Stimulated activated CD8-positive, alpha-beta memory T cell treated with anti-CD3 and anti-CD28 coated beads, Interleukin-7, amount 100 ng/mL, for 48 hours (primary cell): ENCODE results near the gene SGTA.

Source experiments
- DNase-seq, 2 donors: peaks; one replicate each; pipeline ENCODE4 v3.0.0-alpha.2; 2020; ENCODE audit warnings: low read depth in 1 of 2; ENCODE audit errors: extremely low read depth in 1 of 2

The SGTA gene

GRCh38 chr19:2810141-2811091, 27.3 kb upstream of the SGTA start:
- no peak for DNase-seq

- no peak for DNase-seq
Measured at GRCh38 chr19:2809387-2810140, 26.5 kb upstream of the SGTA start.

- DNase-seq = no peak
Measured at GRCh38 chr19:2808129-2808941, 25.3 kb upstream of the SGTA start.

GRCh38 chr19:2807379-2808128, 24.5 kb upstream of the SGTA start:
- DNase-seq = no peak

- no peak for DNase-seq
Measured at GRCh38 chr19:2806736-2807378, 23.8 kb upstream of the SGTA start.

GRCh38 chr19:2805991-2806649, 23.0 kb upstream of the SGTA start:
- no peak for DNase-seq

GRCh38 chr19:2805261-2805900, 22.3 kb upstream of the SGTA start:
- no peak for DNase-seq

- DNase-seq = no peak
Measured at GRCh38 chr19:2804156-2805004, 21.3 kb upstream of the SGTA start.

- DNase-seq = no peak
Measured at GRCh38 chr19:2803486-2804155, 20.5 kb upstream of the SGTA start.

GRCh38 chr19:2802826-2803225, 19.8 kb upstream of the SGTA start:
- DNase-seq = no peak

- no peak for DNase-seq
Measured at GRCh38 chr19:2800506-2800905, 17.4 kb upstream of the SGTA start.

GRCh38 chr19:2799273-2800020, 16.4 kb upstream of the SGTA start:
- no peak for DNase-seq

- no peak for DNase-seq
Measured at GRCh38 chr19:2798733-2799132, 15.7 kb upstream of the SGTA start.

- no peak for DNase-seq
Measured at GRCh38 chr19:2798158-2798685, 15.1 kb upstream of the SGTA start.

- no peak for DNase-seq
Measured at GRCh38 chr19:2797280-2797679, 14.2 kb upstream of the SGTA start.

- DNase-seq = no peak
Measured at GRCh38 chr19:2796659-2797266, 13.7 kb upstream of the SGTA start.
